Measurements from ENCODE around the gene FOXP3. TPM values are rescaled to one million over a fixed set of nuclear protein-coding genes. Genes with fewer than 3 reads are reported as not detected.
A peak's percentile ranks its signal among the peaks of the same experiment; 100 is the strongest.

The FOXP3 gene
- total and polyA plus RNA-seq, 2 of the 8 experiments (the other 6 are each of a cell fraction or from before 2014, with no cell fraction given), result 0.37 to 0.54 TPM

- Histone ChIP-seq H3K79me2 (ENCODE audit: control insufficient read depth in 1 of 2, insufficient read depth in 2 of 2, low read length in 2 of 2) (no peaks in the 10 kb centered on the region), H3K4me1 (replicated peaks in 1 of 4; ENCODE audit: control insufficient read depth in 3 of 4, insufficient read depth in 4 of 4, low read length in 3 of 4) (peaks cover 0 to 7% (median 3%) of the 10 kb centered on the region in 4 experiments; a peak in 2 of 7 replicates), H3K4me2 (ENCODE audit: insufficient read depth in 1 of 2, low read depth in 2 of 2, low read length in 2 of 2) (peak overlapping the region; percentile 71 to 86), H3K27ac (ENCODE audit: low read depth, low read length) (no peak overlapping the region), H2AFZ (ENCODE audit: low read length) (no peak overlapping the region), H2BK12ac (ENCODE audit: low read depth, low read length) (peak overlapping the region; percentile 60; the same call in 1 of the 2 replicates), H4K91ac (replicated peaks; ENCODE audit: insufficient read length, low read length) (no peak overlapping the region), H4K20me1 (replicated peaks in 1 of 2; ENCODE audit: control insufficient read depth in 1 of 2, insufficient read depth in 2 of 2, low read length in 2 of 2) (no peaks in the 10 kb centered on the region), H4K8ac (ENCODE audit: extremely low read depth, insufficient read depth, low read length) (no peak overlapping the region), H2BK20ac (ENCODE audit: low read length) (0 out of 2 replicates have a peak overlapping the region, but pooled peaks have one; percentile 18), H3K23ac (ENCODE audit: insufficient read length) (no peak overlapping the region), H4K5ac (ENCODE audit: insufficient read length, low read depth, low read length) (peak overlapping the region; percentile 69), H2BK15ac (ENCODE audit: low read length) (no peak overlapping the region), H3K4ac (replicated peaks; ENCODE audit: insufficient read length, low read depth, low read length) (no peak overlapping the region), H3K18ac (ENCODE audit: extremely low read depth, low read length) (peak overlapping the region; percentile 60), H2AK5ac (ENCODE audit: low read depth, low read length) (no peak overlapping the region), H3K27me3 (replicated peaks in 1 of 4; ENCODE audit: control insufficient read depth in 3 of 4, extremely low read depth in 1 of 4, insufficient read depth in 3 of 4, low read length in 3 of 4) (no peaks in the 10 kb centered on the region), H3K14ac (ENCODE audit: insufficient read length) (no peak overlapping the region), H3K9ac (replicated peaks in 1 of 4; ENCODE audit: extremely low read depth in 1 of 4, low read depth in 3 of 4, low read length in 3 of 4) (peak overlapping the region in 2 of 4 experiments; percentile 37 to 43; a peak in 4 of 7 replicates), H3K23me2 (ENCODE audit: low read depth, low read length) (peaks cover 8% of the 10 kb centered on the region; the same call in 1 of the 2 replicates), H3K79me1 (ENCODE audit: low read depth, low read length) (no peaks in the 10 kb centered on the region), H2BK120ac (replicated peaks; ENCODE audit: low read depth, low read length) (no peak overlapping the region), H2BK5ac (ENCODE audit: low read depth, low read length) (no peak overlapping the region), H3K4me3 (ENCODE audit: extremely low read depth in 1 of 4, insufficient read depth in 2 of 4, low read depth in 3 of 4, low read length in 4 of 4) (peak overlapping the region; percentile 43 to 63 (median 54)), H3K36me3 (ENCODE audit: control insufficient read depth in 2 of 4, insufficient read depth in 4 of 4, low read length in 3 of 4) (no peaks in the 10 kb centered on the region), H3K56ac (replicated peaks; ENCODE audit: insufficient read length, low read depth, low read length) (peak overlapping the region; percentile 12), H3K9me3 (ENCODE audit: insufficient read depth in 2 of 2, low read depth in 1 of 2, low read length in 1 of 2) (no peaks in the 10 kb centered on the region)
- DNase-seq (ENCODE audit: low read depth in 1 of 2, low spot score in 2 of 2) (peak in 1 of 2 experiments; percentile 78), FAIRE-seq (no peak)
- POLR2A ChIA-PET (ENCODE audit: partially characterized antibody), result interaction anchor here (0.8 kb wide), 1 partner anchor 46 kb away, joined by 4 read pairs; no protein-coding TSS in a partner anchor
- CTCF ChIA-PET (ENCODE audit: partially characterized antibody), result interaction anchor here (0.8 to 1.1 kb wide), 2 partner anchors 38 to 86 kb away, joined by 3 read pairs; no protein-coding TSS in a partner anchor
- 4% methylated on average over 8 of the region's 44 CpGs; no CpG with 5 or more reads in 1 of the 2 experiments for WGBS, 2 experiments (ENCODE audit: extremely low coverage in 1 of 2, insufficient coverage in 1 of 2, insufficient read length in 1 of 2, insufficient replicate concordance in 2 of 2, low coverage in 1 of 2, low lambda C conversion rate in 2 of 2, missing lambda C conversion rate in 1 of 2)
- TF ChIP-seq EP300 (IDR thresholded peaks at IDR 0.05; ENCODE audit: borderline replicate concordance in 1 of 2, low read depth in 2 of 2, low read length in 2 of 2), result no peak
- TF ChIP-seq GABPA (IDR thresholded peaks at IDR 0.05; ENCODE audit: borderline replicate concordance, insufficient read depth, low read length), result no peak
- TF ChIP-seq SP2 (IDR thresholded peaks at IDR 0.05; ENCODE audit: low read length), result no peak
- TF ChIP-seq MAX (IDR thresholded peaks at IDR 0.05), result no peak
- TF ChIP-seq POLR2AphosphoS5 (IDR thresholded peaks at IDR 0.05; ENCODE audit: low read depth, low read length), result no peak
- TF ChIP-seq KDM4A (IDR thresholded peaks at IDR 0.05; ENCODE audit: low read depth, low read length, severe bottlenecking), result peak; percentile 22
- TF ChIP-seq TAF1 (IDR thresholded peaks at IDR 0.05; ENCODE audit: low read depth, low read length), result 0 out of 2 replicates have a peak, but pooled peaks have one; percentile 9
- TF ChIP-seq CBX8 (IDR thresholded peaks at IDR 0.05; ENCODE audit: borderline replicate concordance, low read depth, low read length), result no peak
- no peak for TF ChIP-seq HDAC2 (IDR thresholded peaks at IDR 0.05; ENCODE audit: borderline replicate concordance in 1 of 2, low read depth in 2 of 2, low read length in 2 of 2)
Measured at GRCh38 chrX:49230500-49231232, 33.8 kb downstream of the FOXP3 start.

Measured in H1 (cell line).